WERI-Rb-1 (cell line): ENCODE results near the gene TMEM238L.

Experiments
- DNase-seq: peaks from one replicate; pipeline ENCODE4 v3.0.0-alpha.2; 2020
- H3K27ac ChIP-seq: fragments of 250-450 bp; sonication (Bioruptor Pico); 2 replicates; pipeline ENCODE4 v1.5.1; 2020; ENCODE audit warnings: mild to moderate bottlenecking, moderate library complexity
- H3K27me3 ChIP-seq: fragments of 250-450 bp; sonication (Bioruptor Pico); 2 replicates; pipeline ENCODE4 v1.5.1; 2021; ENCODE audit warnings: mild to moderate bottlenecking, low read depth, moderate library complexity; ENCODE audit not compliant: insufficient read depth, severe bottlenecking
- H3K36me3 ChIP-seq: fragments of 250-450 bp; sonication (Bioruptor Pico); 2 replicates; pipeline ENCODE4 v1.5.1; 2020; ENCODE audit warnings: mild to moderate bottlenecking, moderate library complexity
- H3K4me3 ChIP-seq: 2 replicates; pipeline ENCODE4 v1.5.1; 2011; ENCODE audit warnings: low read depth, mild to moderate bottlenecking, control low read depth, low read length
- H3K9me3 ChIP-seq: fragments of 250-450 bp; sonication (Bioruptor Pico); 2 replicates; pipeline ENCODE4 v1.5.1; 2021; ENCODE audit warnings: mild to moderate bottlenecking, moderate library complexity; ENCODE audit not compliant: severe bottlenecking
- TF ChIP-seq, protein P1 (sequence below): IDR thresholded peaks from 2 replicates; pipeline ENCODE4 v1.5.1; 2011; ENCODE audit warnings: low read depth, mild to moderate bottlenecking, control low read depth, inconsistent platforms, low read length

TMEM238L gene

DNA sequence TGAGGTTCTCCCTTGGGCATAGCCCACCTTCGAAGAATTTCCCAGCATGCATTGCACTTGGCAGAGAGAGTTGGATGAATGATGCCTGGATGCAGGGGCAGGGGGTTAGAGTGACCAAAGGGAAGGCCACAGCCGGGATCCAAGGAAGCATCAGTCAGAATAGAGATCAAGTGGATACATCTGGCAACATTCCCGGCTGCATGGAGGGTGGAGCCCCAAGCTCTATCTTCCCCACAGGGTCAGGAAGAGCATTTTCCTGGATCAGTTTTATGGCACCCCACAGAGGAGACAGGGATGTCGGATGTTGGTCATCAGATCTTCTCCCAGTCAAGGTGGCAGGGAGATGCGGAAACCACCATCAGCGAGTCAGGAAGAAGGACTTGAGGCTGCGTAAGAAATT is 21.0 kb upstream of the TMEM238L start:
- Histone ChIP-seq H3K9me3 (no peaks in the 10 kb centered on the region), H3K27ac (no peak overlapping the region), H3K27me3 (no peaks in the 10 kb centered on the region), H3K4me3 (no peak overlapping the region), H3K36me3 (no peaks in the 10 kb centered on the region)
- no peak for DNase-seq
- TF ChIP-seq, protein P1, sequence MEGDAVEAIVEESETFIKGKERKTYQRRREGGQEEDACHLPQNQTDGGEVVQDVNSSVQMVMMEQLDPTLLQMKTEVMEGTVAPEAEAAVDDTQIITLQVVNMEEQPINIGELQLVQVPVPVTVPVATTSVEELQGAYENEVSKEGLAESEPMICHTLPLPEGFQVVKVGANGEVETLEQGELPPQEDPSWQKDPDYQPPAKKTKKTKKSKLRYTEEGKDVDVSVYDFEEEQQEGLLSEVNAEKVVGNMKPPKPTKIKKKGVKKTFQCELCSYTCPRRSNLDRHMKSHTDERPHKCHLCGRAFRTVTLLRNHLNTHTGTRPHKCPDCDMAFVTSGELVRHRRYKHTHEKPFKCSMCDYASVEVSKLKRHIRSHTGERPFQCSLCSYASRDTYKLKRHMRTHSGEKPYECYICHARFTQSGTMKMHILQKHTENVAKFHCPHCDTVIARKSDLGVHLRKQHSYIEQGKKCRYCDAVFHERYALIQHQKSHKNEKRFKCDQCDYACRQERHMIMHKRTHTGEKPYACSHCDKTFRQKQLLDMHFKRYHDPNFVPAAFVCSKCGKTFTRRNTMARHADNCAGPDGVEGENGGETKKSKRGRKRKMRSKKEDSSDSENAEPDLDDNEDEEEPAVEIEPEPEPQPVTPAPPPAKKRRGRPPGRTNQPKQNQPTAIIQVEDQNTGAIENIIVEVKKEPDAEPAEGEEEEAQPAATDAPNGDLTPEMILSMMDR = no peak

DNA sequence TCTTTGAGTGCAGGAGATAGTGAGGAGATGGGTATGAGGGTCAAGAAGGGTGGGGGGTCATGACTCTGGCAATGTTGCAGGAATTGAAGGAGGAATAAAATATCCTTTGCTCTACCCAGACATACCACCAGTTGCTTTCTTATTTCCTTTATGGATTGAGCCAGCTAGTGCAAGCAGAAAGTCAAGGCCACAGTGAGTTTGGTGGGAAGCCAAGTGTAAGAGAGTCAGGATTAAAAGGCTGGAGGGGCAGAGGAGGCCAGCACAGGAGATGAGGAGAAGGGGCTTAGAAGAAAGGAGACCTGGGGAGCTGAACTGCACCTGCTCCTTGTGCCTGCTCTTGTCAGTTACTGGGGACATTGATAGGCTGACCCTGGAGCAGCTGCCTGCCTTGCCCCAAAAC is 17.9 kb upstream of the TMEM238L start:
- Histone ChIP-seq H3K9me3 (no peaks in the 10 kb centered on the region), H3K27ac (no peak overlapping the region), H3K36me3 (no peaks in the 10 kb centered on the region), H3K4me3 (no peak overlapping the region), H3K27me3 (no peaks in the 10 kb centered on the region)
- DNase-seq = no peak
- TF ChIP-seq, protein P1 = no peak

DNA sequence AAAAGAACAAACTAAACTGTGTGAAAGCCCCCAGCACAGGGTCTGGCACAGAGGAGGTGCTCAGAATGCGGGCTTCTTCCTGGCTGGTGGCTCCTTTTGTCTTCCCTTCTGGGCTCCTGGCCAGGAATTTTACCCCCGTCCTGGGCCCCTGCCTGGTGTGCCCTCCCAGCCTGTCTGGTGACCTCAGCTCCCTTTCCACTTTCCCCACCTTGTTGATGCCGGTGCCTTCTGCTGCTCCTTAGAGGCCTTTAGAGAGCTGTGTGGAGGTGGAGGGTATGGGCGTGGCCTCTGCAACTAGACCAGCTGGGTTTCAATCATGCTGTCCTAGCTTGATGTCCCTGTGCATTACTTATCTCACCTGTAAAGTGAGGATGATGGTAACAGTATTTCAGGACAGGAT is 17.2 kb upstream of the TMEM238L start:
- TF ChIP-seq, protein P1 = no peak
- no peak overlapping the region for H3K27ac ChIP-seq
- no peaks in the 10 kb centered on the region for H3K27me3 ChIP-seq
- no peak overlapping the region for H3K4me3 ChIP-seq
- peak; percentile 73 for DNase-seq
- no peaks in the 10 kb centered on the region for H3K36me3 ChIP-seq
- no peaks in the 10 kb centered on the region for H3K9me3 ChIP-seq

DNA sequence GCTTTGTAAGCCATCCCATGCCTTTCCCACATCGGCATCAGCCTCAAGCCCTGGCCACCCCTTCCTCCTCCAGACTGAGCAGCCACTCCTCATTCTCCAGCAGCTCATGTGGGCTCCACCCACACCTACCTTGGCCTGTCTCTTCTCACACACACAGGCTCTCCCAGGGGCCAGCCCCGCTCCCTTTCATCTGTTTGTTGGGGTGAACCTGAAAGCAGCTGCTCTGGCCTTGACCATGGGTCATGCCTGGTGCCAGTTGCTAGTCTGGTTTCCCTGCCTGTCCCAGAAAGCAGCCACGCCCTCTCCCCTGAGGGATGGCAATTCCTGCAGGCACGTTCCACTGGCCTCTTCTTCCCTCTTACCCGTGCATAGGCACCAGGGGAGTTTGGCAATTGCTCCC is 11.4 kb upstream of the TMEM238L start:
- H3K9me3 ChIP-seq = no peaks in the 10 kb centered on the region
- no peak overlapping the region for H3K27ac ChIP-seq
- no peak for DNase-seq
- H3K4me3 ChIP-seq = no peak overlapping the region
- TF ChIP-seq, protein P1 = no peak
- no peaks in the 10 kb centered on the region for H3K36me3 ChIP-seq
- H3K27me3 ChIP-seq = no peaks in the 10 kb centered on the region

DNA sequence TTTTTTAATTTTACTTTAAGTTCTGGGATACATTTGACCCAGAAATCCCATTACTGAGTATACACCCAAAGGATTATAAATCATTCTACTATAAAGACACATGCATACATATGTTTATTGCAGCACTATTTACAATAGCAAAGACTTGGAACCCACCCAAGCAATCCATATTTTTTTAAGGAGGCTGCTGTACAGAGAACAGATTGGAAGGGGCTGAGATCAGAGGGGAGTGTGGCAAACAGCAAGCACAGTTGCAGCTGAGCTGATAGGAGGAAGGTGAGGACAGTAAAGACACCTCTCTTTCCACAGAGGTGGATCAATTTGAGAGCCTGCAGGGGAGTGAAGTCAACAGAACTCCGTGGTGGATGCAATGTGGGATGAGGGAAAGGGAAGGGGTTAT is 10.2 kb upstream of the TMEM238L start:
- no peak for DNase-seq
- Histone ChIP-seq H3K4me3 (no peak overlapping the region), H3K9me3 (no peaks in the 10 kb centered on the region), H3K27ac (no peak overlapping the region), H3K27me3 (no peaks in the 10 kb centered on the region), H3K36me3 (no peaks in the 10 kb centered on the region)
- TF ChIP-seq, protein P1 = no peak

DNA sequence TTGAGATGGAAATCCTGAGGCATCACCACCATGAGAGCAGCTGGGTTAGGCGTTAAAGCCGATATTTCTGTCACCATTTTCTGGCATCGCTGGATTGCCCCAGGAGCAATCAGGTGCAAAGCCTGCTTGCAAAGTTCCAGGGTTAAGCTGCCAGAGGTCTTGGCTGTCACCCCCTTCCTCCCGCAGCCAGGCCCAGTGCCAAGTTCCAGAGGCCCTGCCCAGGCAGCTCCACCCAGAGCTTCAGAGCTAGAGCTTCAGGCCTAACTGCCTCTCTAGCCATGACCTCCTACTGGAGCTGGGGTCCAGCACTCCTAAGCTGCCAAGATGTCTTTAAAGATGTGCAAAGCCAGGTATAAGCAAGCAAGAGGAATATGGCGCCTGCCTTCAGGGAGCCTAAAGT is 8.8 kb upstream of the TMEM238L start:
- H3K9me3 ChIP-seq = no peaks in the 10 kb centered on the region
- no peak for DNase-seq
- H3K4me3 ChIP-seq = no peak overlapping the region
- no peaks in the 10 kb centered on the region for H3K27me3 ChIP-seq
- no peak overlapping the region for H3K27ac ChIP-seq
- H3K36me3 ChIP-seq = no peaks in the 10 kb centered on the region
- TF ChIP-seq, protein P1 = no peak
